ENCODE measurements around the gene C7orf57.

DNA sequence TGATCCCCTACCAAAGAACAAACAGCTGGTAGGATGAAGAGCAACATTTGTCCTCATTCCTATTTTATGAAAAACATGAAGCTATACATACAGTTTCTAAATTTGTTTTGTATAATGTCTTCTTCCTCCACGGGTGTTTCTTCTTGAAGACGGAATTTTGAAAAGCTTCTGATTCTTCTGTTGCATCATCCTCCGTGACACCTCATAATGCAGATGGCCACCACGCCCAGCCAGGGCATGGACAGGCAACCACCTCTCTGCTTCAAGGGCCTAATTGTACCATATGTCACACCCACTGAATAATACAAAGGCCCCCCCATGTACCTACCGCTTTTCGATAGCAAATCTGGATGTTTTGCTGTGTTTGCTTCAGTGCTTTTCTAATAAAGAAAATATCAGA lies 6.4 kb upstream of the C7orf57 start, which contains the start of gene SUN3:
- TF ChIP-seq, protein P1, sequence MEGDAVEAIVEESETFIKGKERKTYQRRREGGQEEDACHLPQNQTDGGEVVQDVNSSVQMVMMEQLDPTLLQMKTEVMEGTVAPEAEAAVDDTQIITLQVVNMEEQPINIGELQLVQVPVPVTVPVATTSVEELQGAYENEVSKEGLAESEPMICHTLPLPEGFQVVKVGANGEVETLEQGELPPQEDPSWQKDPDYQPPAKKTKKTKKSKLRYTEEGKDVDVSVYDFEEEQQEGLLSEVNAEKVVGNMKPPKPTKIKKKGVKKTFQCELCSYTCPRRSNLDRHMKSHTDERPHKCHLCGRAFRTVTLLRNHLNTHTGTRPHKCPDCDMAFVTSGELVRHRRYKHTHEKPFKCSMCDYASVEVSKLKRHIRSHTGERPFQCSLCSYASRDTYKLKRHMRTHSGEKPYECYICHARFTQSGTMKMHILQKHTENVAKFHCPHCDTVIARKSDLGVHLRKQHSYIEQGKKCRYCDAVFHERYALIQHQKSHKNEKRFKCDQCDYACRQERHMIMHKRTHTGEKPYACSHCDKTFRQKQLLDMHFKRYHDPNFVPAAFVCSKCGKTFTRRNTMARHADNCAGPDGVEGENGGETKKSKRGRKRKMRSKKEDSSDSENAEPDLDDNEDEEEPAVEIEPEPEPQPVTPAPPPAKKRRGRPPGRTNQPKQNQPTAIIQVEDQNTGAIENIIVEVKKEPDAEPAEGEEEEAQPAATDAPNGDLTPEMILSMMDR (IDR thresholded peaks at IDR 0.05) = no peak
- no peak for TF ChIP-seq EP300 (IDR thresholded peaks at IDR 0.05)
